HCT116 (cell line): Measurements from ENCODE around the gene ZBTB1.

ENCODE experiments used
- CEBPB ChIP-seq: IDR thresholded peaks from 2 replicates; pipeline ENCODE4 v1.6.1; 2012; ENCODE audit warnings: low read depth
- EZH2 ChIP-seq: fragments of 200-600 bp; sonication (generic); IDR thresholded peaks from 2 replicates; pipeline ENCODE4 v1.6.1; 2017; ENCODE audit warnings: antibody characterized with exemption, mixed run types
- EZH2phosphoT487 ChIP-seq: fragments of 200-600 bp; IDR thresholded peaks from 2 replicates; pipeline ENCODE4 v1.6.1; 2018; ENCODE audit warnings: antibody characterized with exemption, borderline replicate concordance
- POLR2A ChIP-seq: IDR thresholded peaks from 2 replicates; pipeline ENCODE4 v1.7.0; 2011; ENCODE audit warnings: borderline replicate concordance; ENCODE audit not compliant: insufficient read depth, insufficient read length; ENCODE audit errors: extremely low read depth
- RAD21 ChIP-seq: IDR thresholded peaks from 2 replicates; pipeline ENCODE4 v1.6.1; 2012; ENCODE audit warnings: low read depth, mild to moderate bottlenecking
- TF ChIP-seq, protein P1 (sequence below), 3 experiments: fragments of 200-600 bp in 1 of 3; sonication (generic) in 1 of 3; IDR thresholded peaks in 2 of 3; conservative IDR thresholded peaks in 1 of 3; 2 replicates each; pipeline ENCODE4 v1.5.1; 2012 to 2017; ENCODE audit warnings: low read depth in 2 of 3, low read length in 2 of 3, antibody characterized with exemption in 1 of 3, borderline replicate concordance in 1 of 3, control low read depth in 1 of 3, mild to moderate bottlenecking in 1 of 3, mixed read lengths in 1 of 3, mixed run types in 1 of 3, moderate library complexity in 1 of 3; ENCODE audit not compliant: insufficient read depth in 1 of 3
- TF ChIP-seq, protein P2 (sequence below): IDR thresholded peaks from 2 replicates; pipeline ENCODE4 v1.6.1; 2012

GRCh38 chr14:64525354-64525753 lies 20.8 kb downstream of the ZBTB1 start:
- TF ChIP-seq, protein P1, sequence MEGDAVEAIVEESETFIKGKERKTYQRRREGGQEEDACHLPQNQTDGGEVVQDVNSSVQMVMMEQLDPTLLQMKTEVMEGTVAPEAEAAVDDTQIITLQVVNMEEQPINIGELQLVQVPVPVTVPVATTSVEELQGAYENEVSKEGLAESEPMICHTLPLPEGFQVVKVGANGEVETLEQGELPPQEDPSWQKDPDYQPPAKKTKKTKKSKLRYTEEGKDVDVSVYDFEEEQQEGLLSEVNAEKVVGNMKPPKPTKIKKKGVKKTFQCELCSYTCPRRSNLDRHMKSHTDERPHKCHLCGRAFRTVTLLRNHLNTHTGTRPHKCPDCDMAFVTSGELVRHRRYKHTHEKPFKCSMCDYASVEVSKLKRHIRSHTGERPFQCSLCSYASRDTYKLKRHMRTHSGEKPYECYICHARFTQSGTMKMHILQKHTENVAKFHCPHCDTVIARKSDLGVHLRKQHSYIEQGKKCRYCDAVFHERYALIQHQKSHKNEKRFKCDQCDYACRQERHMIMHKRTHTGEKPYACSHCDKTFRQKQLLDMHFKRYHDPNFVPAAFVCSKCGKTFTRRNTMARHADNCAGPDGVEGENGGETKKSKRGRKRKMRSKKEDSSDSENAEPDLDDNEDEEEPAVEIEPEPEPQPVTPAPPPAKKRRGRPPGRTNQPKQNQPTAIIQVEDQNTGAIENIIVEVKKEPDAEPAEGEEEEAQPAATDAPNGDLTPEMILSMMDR (IDR thresholded peaks at IDR 0.05 in 2 of 3, conservative IDR thresholded peaks at IDR 0.05 in 1 of 3; ENCODE audit: borderline replicate concordance in 1 of 3, insufficient read depth in 1 of 3, low read depth in 2 of 3, low read length in 2 of 3): no peak
- TF ChIP-seq, protein P2, sequence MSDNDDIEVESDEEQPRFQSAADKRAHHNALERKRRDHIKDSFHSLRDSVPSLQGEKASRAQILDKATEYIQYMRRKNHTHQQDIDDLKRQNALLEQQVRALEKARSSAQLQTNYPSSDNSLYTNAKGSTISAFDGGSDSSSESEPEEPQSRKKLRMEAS: no peak
- TF ChIP-seq CEBPB (no peak), POLR2A (no peak), EZH2 (no peak), RAD21 (no peak), EZH2phosphoT487 (no peak)
